GOT3 (cell line): Measurements from ENCODE around the gene HOXB5.

Source experiments
- DNase-seq: peaks from one replicate; lab custom pipeline; 2025; ENCODE audit warnings: mixed read lengths; lab: John Stamatoyannopoulos, UW

Gene HOXB5

GRCh38 chr17:48601539-48602425 is 8.2 kb upstream of the HOXB5 start:
- DNase-seq: no peak

DNA sequence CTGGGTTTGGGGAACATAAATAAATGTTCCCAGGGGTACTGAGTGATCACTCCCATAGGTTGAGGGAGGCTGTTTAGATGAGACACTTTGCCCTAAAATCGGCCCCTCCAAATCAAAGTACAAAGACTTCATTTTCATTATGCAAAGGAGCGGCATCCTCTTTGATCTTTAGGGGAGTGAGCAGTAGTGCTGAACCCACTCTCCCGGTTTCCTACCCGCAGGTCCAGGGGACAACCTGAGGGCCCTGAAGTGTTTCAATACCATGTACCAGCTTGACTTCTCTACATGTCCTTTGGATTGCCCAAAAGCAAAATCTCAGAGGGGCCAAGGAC is 7.6 kb upstream of the HOXB5 start:
- no peak for DNase-seq

- DNase-seq: no peak
Observed at GRCh38 chr17:48600244-48601098, 6.9 kb upstream of the HOXB5 start.

GRCh38 chr17:48599354-48599753 is 5.8 kb upstream of the HOXB5 start:
- no peak for DNase-seq

DNA sequence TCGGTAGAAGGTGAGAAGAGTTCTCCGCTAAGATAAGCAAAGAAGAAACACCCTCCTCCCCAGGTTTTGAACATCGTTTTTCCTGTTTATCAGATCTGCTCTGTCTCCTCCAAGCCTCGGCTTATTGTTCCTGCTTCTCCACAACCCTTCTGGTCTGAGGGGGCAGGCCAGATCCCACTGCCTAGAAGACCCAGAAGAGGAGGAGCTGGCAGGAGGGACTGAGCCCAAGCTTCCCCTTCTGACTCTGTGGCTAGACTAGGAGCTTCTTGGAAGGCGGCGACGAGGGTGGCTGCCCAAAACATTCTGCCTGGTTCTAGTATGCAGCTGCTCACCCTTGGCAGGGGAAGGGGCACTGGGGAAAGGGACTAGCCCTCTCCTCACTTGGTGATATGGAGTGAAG is 5.2 kb upstream of the HOXB5 start:
- no peak for DNase-seq

DNA sequence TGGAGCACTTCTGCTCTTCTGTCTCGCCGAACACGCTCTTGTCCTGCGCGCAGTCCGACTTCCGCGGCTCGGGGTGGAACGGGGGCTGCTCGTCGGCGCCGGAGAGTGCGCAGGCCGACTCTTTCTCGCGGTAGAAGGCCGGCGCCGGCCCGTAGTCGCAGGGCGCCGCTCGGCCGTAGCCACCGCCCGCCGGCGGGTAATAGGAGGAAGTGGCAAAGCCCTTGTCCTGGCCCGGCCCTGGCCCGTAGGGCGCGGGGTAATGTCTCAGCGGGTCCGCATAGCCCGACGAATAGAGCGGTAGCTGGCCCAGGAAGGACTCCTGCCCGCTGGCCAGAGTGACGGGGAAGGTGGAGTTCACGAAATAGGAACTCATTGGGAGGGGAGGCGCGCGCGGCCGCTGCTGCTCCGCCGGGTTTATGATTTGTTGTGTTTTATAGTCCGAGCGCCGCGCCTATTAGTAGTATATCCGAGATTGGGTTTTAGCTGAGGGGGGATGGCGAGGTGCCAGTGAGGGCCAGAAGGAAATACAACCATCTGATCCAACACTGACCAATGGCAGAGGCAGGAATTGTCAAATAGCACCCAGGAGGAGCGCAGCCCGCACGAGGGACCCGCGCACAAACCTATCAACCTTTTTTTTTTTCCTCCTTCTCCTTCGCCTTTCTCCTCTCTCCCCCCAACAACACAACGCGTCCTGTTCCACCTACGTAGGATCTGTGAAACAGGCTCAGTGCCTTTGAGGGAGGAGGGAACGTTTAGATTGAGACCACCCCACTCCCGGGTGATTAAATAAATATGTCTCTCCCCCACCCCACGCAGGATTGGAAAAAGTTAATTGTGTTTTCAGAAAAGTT is 4.4 kb upstream of the HOXB5 start:
- DNase-seq: peak; percentile 22

- no peak for DNase-seq
Observed at GRCh38 chr17:48597528-48597777, 3.9 kb upstream of the HOXB5 start.

- DNase-seq: no peak
Observed at GRCh38 chr17:48596735-48597527, 3.4 kb upstream of the HOXB5 start.

DNA sequence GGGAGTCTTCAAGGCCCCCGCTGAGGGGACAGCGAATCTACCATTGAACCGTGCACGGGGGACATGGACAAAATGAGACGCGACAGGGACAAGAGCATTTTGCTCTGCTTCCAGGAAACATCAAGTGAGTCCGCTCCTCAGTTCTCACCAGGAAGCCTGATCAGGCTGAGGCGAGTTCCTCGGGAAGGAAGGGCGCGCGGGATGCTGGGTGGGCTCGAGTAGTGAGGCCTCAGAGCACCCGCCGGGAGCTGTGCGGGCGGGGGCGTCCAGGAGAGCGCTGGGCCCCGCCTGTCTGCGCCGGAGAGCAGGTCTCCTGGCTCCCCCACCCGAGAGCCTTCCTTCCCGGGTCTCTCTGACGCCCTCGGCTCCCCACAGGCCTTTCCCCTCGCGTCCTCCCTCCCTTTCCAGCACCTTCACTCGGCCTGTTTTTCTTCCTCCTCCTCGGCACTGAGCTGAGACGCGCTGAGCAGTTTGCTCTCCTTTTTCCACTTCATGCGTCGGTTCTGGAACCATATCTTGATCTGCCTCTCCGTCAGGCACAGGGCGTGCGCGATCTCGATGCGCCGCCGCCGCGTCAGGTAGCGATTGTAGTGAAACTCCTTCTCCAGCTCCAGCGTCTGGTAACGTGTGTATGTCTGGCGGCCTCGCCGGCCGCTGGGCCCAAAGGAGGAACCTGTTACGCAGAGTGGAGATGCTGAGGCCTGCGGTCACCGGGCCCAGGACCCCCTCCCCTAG is 2.6 kb upstream of the HOXB5 start:
- DNase-seq: no peak

DNA sequence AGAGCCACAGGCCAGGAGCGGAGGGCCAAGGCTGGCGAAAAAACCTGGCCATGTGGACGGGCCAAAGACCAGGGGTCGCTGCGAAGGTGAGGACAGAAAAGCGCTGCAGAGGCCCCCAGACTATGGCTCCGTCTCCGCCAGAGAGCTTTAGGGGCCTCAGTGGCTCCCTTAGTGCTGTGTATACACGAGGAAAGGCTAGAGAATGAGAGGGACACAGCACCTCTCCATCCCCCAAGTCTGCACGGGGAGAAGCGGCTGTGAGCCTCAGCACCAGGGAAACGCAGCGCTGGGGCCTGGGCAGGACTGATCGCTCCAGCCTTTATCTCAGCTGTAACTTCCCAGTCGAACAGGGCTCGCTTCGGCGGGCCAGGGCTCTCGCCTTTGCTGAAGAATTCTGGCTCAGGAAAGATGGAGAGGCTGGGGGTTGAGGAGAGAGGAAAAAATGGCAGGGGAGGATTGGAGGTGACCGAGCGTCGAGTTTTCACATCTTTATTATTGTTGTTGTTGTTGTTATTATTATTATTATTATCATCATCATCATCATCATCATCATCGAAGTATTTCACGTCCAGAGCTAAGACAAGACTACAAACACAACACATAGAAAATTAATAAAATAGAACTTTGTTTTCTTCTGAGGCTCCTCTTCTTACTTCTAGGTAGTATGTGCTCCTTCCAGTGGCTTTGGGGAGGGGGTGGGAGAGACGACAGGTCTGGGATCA is 1.9 kb upstream of the HOXB5 start:
- DNase-seq: no peak

DNA sequence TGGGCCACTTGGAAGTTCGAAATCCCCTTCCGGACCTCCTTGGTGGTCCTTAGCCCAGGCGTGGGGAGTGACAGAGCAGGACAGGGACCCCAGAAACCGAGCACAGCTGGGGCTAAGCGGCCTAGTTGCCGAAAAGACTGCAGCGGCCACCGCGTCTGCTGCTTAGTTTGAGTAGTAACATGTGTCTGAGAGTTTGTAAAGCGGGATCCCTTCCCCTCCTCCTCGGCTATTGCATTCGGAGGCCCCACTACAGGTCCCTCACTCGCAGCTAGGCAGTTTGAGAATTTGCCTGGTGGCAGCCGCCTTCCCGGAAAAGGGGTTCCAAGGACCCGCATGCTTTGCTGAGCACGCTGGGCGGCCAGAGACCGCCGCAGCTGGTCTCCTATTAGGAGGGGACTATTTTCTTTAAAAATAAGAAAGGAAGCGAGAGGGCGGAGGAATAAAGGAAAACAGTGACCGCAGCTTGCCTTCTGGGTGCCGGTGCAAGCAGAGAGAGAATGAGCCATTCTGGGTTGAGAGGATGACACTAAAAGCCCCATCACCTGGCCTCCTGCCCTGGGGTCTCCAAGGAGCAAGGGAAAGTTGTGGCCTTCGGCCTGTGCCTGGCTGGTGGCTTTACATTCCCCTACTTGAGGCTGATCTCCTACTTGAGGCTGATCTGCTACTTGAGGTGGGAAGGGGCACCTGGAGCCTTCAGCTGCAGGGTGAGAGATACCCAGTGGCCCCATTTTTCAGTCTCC is 1.1 kb upstream of the HOXB5 start:
- no peak for DNase-seq

DNA sequence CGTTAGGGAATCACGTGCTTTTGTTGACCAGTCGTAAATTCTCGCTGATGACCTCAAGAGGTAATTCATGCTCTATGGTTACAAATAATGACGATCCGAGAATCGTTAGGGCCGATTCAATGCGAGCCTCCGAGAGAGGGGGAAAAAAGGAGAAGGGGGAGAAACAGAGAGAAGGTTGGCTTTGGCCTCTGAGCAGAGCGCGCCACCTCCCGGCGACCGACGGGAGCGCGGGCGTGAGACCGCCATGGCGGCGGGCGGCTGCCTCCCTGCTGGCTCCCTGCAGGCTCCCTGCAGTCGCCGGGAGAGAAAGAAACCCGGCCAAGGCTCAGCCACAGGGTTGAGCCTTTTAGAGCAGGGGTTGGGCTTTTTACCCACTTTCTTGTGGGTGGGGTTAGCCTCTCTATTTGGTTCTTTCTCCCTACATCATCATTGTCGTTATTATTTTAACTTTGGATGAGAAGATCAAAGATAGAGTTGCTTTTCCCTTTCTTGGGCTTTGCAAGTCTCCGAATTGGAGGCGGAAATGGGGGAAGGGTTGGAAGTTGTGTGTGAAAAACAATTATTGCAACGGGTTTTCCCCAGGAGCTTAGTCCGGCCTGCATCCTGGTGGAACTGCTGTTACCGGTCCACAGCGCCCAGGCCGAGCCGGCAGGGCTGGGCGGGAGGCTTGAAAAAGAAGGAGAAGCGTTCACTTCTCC is 410 bp upstream of the HOXB5 start:
- no peak for DNase-seq

- DNase-seq: no peak
Observed at GRCh38 chr17:48592577-48592976, 1.0 kb downstream of the HOXB5 start.

DNA sequence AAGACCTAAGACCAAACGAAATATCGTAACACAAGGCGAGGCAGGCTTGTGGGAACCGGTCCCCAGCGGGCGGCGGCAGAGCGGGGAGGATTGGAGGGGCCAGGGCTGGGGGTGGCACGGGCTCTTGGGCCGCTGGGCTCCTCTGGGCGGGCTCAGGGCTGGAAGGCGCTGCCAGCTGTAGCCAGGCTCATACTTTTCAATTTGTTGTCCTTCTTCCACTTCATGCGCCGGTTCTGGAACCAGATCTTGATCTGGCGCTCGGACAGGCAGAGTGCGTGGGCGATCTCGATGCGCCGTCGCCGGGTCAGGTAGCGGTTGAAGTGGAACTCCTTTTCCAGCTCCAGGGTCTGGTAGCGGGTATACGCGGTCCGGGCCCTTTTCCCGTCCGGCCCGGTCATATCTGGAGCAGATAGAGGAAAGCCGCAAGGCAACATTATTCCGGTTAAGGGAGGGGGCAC is 1.5 kb downstream of the HOXB5 start:
- no peak for DNase-seq

GRCh38 chr17:48591255-48592056 is 2.1 kb downstream of the HOXB5 start:
- DNase-seq: no peak

DNA sequence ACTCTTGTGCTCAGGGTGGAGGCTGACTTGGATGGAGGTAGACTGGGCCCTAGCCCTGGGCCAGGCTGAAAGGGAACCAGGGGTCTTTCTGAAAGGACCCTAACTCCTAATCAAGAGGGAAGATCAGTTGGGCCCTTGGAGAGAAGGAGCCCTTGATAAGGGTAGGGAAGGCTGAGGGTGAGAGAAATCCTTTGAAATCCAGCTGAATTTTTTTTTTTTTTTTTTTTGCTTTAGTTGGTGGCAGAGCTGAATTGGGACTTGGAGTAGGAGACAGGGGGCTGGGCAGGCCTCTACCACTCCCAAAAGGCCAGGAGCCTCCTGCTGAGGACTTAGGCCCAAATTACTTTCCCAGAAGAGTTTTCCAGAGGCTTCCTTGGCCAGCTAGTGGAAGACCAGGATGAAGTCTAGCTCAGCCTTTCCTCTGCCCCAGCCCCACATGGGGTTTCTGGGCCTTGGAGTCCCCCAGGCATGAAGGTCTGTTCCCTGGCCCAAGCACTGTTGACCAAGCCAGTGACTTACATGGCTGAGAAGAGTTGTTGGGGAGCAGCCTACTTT is 2.9 kb downstream of the HOXB5 start:
- DNase-seq: no peak

DNA sequence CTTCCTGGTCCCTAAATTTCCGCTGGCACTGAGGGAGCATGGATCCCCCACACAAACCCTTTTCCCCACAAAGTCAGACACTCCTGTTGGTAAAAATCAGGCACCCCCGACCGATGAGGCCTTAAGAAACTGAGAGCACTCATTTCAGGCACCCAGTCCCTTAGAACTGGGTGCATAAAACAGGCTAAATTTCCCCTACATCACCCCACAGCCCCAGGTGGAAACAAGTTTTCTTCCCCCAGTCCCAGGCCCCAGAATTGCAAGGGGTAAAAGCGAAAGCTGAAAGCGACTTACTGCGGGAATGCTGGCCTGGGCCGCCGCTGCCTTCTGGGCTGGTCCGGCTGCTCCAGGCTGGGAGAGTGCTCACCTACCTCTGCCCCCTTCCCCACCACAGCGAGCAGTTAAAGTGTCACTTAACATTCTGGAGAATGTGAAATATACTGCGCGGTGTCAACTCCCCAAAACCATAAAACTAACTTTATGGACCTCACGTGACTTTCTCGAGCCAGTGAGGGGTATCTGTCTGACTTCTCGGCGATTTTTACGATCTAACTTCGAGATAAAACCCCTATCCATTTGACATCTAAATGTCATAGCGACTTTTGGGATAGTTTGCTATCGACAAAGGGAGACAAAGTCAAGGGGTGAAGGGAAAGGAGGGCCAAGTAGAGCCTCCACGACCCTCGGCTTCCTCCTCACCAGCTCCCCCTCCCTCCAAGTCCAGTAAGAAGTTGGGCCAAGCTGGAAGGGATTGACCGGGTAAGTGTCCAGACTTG is 3.6 kb downstream of the HOXB5 start, which contains the start of gene HOXB3:
Gene HOXB3, minus strand, starts transcription at position 411 of the 776 bp plus-strand sequence. CDS start 37,767 bp downstream, outside the sequence.
- no peak for DNase-seq
